Measurements from ENCODE around the gene LARGE1.

Gene LARGE1

DNA sequence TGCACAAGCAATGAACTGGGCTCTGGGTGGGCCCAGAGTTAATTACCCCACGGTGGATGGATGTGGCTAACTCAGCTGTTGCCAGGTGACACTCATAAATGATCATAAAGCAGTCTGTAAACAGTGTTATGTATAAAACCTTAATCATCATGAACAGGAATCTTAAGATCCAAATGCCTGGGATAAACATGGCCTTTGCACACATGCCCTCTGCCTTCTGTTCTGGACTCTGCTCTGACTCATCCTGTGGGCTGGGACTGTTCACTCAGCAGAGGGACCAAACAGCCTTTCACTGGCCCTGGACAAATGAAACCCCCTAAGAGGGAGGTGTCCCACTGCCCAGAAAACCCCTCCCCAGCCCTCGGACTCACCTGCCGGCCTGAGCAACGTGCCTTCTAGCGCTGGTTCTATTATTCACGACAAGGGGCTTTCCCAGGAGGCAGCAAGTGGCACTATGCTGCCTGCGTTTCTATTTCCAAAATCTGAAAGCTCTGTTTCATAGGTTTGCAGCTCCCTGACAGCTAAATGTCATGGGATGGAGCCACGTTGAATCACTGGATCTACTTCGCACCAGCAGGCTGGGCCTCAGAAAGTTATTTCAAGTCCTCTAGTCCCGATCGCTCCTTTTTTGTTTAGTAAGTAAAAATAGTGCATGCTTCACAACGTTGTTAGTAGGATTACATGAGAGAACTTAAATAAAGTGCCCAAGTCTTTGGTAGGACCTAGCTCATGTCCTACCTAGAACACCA is 53.0 kb downstream of the LARGE1 start:
- in situ Hi-C loops (cut with HindIII; ENCODE audit: low sequenced_read_pairs): no loop called here
- no peak for DNase-seq (ENCODE audit: low read depth)
- TF ChIP-seq CTCF (IDR thresholded peaks at IDR 0.05; ENCODE audit: low read depth, low read length, missing control alignments): no peak
- no peak overlapping the region for H3K4me3 ChIP-seq (ENCODE audit: low read depth, low read length)

DNA sequence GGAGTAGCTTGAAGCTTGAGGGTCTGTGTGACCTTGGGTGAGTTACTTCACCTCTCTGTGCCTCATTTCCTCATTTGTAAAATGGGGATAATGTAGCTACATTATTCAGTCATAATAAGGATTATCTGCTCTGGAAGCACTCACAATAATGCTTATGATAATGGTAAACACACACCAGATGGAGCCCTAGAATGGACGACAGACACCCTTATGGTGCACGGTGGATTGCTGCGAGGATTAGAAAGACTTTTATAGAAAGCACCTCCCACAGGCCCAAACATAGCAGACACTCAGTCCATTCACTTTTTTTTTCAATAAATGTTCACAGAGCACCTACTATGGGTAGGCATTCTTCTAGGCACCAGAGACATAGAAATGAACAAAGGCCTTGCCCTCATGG is 53.8 kb downstream of the LARGE1 start:
- DNase-seq (ENCODE audit: low read depth): no peak
- no peak overlapping the region for H3K4me3 ChIP-seq (ENCODE audit: low read depth, low read length)
- TF ChIP-seq CTCF (IDR thresholded peaks at IDR 0.05; ENCODE audit: low read depth, low read length, missing control alignments): no peak
- in situ Hi-C loops (cut with HindIII; ENCODE audit: low sequenced_read_pairs): no loop called here

DNA sequence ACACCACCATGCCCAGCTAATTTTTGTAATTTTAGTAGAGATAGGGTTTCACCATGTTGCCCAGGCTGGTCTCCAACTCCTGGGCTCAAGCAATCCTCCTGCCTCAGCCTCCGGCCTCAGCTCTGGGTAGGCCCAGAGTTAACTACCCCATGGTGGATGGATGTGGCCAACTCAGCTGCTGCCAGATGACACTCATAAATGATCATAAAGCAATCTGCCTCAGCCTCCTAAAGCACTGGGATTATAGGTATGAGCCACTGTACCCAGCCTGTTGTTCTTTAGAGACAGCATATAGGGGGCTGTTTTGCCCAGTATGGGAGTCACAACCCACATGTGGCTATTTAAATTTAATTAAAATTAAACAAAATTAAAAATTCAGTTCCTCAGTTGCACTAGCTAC is 54.3 kb downstream of the LARGE1 start:
- in situ Hi-C loops (cut with HindIII; ENCODE audit: low sequenced_read_pairs): no loop called here

GRCh38 chr22:33865248-33865647 is 55.0 kb downstream of the LARGE1 start:
- no peak overlapping the region for H3K4me3 ChIP-seq (ENCODE audit: low read depth, low read length)
- TF ChIP-seq CTCF (IDR thresholded peaks at IDR 0.05; ENCODE audit: low read depth, low read length, missing control alignments): no peak
- DNase-seq (ENCODE audit: low read depth): no peak
- in situ Hi-C loops (cut with HindIII; ENCODE audit: low sequenced_read_pairs): no loop called here

More for the DNA sequence above, 54.3 kb downstream of the LARGE1 start:
- DNase-seq (ENCODE audit: low read depth): no peak
- no peak for TF ChIP-seq CTCF (IDR thresholded peaks at IDR 0.05; ENCODE audit: low read depth, low read length, missing control alignments)
- H3K4me3 ChIP-seq (ENCODE audit: low read depth, low read length): no peak overlapping the region

DNA sequence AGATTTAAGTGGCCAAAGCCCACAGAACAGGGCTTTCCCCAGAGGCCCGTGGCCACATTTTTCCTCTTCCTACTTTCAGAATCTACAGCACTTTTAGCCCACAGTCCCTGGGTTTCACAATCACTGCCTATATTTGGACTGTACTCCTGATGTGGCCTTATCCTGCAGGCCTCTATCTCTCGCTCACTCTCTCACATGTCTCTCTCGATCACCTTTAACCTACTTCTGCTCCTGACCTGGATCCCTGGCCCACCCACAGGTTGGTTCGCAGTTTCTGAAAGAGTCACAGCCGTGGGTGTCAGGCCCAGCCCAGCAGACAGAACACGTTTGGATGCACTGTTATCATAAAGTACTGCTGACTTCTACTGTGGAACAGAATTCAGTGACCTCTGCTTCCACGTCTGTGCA is 55.5 kb downstream of the LARGE1 start:
- no peak for TF ChIP-seq CTCF (IDR thresholded peaks at IDR 0.05; ENCODE audit: low read depth, low read length, missing control alignments)
- DNase-seq (ENCODE audit: low read depth): no peak
- in situ Hi-C loops (cut with HindIII; ENCODE audit: low sequenced_read_pairs): no loop called here
- H3K4me3 ChIP-seq (ENCODE audit: low read depth, low read length): no peak overlapping the region

- in situ Hi-C loops (cut with HindIII; ENCODE audit: low sequenced_read_pairs): no loop called here
- no peak for TF ChIP-seq CTCF (IDR thresholded peaks at IDR 0.05; ENCODE audit: low read depth, low read length, missing control alignments)
- no peak for DNase-seq (ENCODE audit: low read depth)
- no peak overlapping the region for H3K4me3 ChIP-seq (ENCODE audit: low read depth, low read length)
Measured at GRCh38 chr22:33861216-33861875, 58.9 kb downstream of the LARGE1 start.

All from astrocyte of the cerebellum (primary cell).